Peyer's patch (tissue), 4 donors: Measurements from ENCODE around the gene TUBB1. TPM values are rescaled to one million over a fixed set of nuclear protein-coding genes. Genes with fewer than 3 reads are reported as not detected.

Experiments
- DNase-seq, 3 donors: peaks; one replicate each; pipeline ENCODE4 v3.0.0-alpha.2; 2017 to 2019
- H3K27ac ChIP-seq, 4 donors: fragments of 200-600 bp; sonication (generic); one replicate each; pipeline ENCODE4 v1.5.1; 2016 to 2019
- H3K27me3 ChIP-seq, 2 donors: fragments of 200-600 bp; sonication (generic); one replicate each; pipeline ENCODE4 v1.5.1; 2019
- H3K36me3 ChIP-seq, 3 donors: fragments of 200-600 bp; sonication (generic); one replicate each; pipeline ENCODE4 v1.5.1; 2016 to 2019
- H3K4me1 ChIP-seq, 4 donors: fragments of 200-600 bp; sonication (generic); one replicate each; pipeline ENCODE4 v1.5.1; 2016 to 2019
- H3K4me3 ChIP-seq, 4 donors: fragments of 200-600 bp; sonication (generic); 1 replicate in 3 of 4; 2 replicates in 1 of 4; pipeline ENCODE4 v1.5.1; 2016 to 2019; ENCODE audit warnings: mild to moderate bottlenecking in 1 of 4
- H3K9me3 ChIP-seq, 4 donors: fragments of 200-600 bp; sonication (generic); one replicate each; pipeline ENCODE4 v1.5.1; 2016 to 2019; ENCODE audit warnings: mild to moderate bottlenecking in 1 of 4
- POLR2A ChIP-seq, 2 donors: fragments of 450-650 bp; IDR thresholded peaks; one replicate each; pipeline ENCODE4 v1.5.1; 2017; ENCODE audit warnings: antibody characterized with exemption in 2 of 2, mild to moderate bottlenecking in 2 of 2, moderate library complexity in 2 of 2
- total RNA-seq, 4 donors: library from RNA; depleted of rRNA; stranded (reverse); fragments of >200 nt; gene quantifications; one replicate each; pipeline ENCODE4 v1.1.0, GENCODE V29; 2016
- TF ChIP-seq, protein P1 (sequence below), 6 experiments: fragments of 450-650 bp in 4 of 6; fragments of 200-600 bp in 2 of 6; sonication (generic) in 1 of 6; IDR thresholded peaks; one replicate each; pipeline ENCODE4 v1.5.1; 2017 to 2019; ENCODE audit warnings: antibody characterized with exemption in 6 of 6, mild to moderate bottlenecking in 3 of 6, moderate library complexity in 1 of 6

Gene TUBB1
- total RNA-seq, 4 donors from 2014 or later = not detected

DNA sequence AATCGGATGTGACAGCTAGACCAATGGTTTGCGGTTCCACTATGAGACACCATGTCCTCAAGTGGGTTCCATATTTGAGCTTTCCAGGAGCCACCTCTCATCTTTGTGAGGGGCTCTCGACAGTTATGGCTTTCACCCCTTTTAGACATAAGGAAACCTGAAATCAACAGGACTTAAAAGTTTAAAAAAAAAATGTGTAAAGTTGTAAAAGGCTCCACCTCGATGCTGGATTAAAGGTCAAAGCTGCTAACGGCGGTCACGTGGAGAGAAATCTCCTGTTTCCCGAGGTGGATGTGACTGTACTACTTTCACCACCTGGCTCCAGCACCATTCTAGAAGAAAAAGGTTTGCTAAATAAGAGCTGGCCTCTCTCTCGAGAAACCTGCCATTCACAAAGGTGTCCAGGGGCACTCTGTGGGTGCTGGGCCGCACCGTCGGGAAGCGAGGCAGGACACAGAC, 12.4 kb downstream of the TUBB1 start:
- peak overlapping the region; percentile 87 to 95 (median 92) for H3K27ac ChIP-seq
- peaks cover 0 to 41% (median 11%) of the 10 kb centered on the region in 4 donors for H3K4me1 ChIP-seq
- peaks cover 0 to 55% (median 0%) of the 10 kb centered on the region in 3 donors for H3K36me3 ChIP-seq
- TF ChIP-seq POLR2A (IDR thresholded peaks at IDR 0.05) = no peak
- TF ChIP-seq, protein P1, sequence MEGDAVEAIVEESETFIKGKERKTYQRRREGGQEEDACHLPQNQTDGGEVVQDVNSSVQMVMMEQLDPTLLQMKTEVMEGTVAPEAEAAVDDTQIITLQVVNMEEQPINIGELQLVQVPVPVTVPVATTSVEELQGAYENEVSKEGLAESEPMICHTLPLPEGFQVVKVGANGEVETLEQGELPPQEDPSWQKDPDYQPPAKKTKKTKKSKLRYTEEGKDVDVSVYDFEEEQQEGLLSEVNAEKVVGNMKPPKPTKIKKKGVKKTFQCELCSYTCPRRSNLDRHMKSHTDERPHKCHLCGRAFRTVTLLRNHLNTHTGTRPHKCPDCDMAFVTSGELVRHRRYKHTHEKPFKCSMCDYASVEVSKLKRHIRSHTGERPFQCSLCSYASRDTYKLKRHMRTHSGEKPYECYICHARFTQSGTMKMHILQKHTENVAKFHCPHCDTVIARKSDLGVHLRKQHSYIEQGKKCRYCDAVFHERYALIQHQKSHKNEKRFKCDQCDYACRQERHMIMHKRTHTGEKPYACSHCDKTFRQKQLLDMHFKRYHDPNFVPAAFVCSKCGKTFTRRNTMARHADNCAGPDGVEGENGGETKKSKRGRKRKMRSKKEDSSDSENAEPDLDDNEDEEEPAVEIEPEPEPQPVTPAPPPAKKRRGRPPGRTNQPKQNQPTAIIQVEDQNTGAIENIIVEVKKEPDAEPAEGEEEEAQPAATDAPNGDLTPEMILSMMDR (IDR thresholded peaks at IDR 0.05) = no peak
- no peaks in the 10 kb centered on the region for H3K9me3 ChIP-seq
- DNase-seq = peak in 1 of 3 donors; percentile 65
- peak overlapping the region; percentile 62 to 88 (median 76) for H3K4me3 ChIP-seq
- no peaks in the 10 kb centered on the region for H3K27me3 ChIP-seq

DNA sequence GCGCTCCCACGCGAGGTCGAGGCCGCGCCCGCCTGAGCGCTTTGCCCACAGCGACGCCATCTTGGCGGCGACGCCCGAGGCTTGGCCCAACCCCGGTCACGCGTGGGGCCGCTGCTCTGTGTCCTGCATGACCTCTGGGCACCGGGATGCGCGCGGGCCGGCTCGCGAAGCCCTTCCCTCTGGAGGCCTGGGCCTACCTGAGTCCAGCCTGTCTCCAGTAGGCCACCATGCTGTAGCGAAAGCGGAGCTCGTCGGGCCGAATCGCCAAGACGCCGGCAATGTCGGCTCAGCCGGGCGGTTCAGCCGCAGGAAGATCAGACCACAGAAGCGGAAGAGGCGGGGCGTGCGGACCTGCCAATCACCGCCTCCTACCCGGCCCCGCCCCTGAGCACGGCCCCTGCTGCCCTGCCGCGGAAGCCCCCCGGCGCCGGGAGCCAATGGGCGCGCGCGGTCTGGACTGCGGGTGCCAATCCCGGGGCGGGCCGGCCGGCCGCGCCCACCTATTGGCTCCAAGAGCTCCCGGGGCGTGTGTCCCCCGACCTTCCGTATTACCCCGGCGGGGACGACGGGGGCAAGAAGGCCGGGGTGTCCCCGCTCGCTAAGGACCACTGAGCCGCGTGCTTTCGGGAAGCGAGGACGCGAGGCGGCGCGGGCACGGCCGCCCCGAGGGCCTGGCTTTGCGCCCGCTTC, 12.9 kb downstream of the TUBB1 start, which contains the start of gene ATP5F1E:
TSS of gene ATP5F1E (minus strand) at position 313 of the 690 bp plus-strand sequence. CDS start at position 229, 84 bp downstream.
- peaks cover 0 to 41% (median 11%) of the 10 kb centered on the region in 4 donors for H3K4me1 ChIP-seq
- peak; percentile 98 to 99 (median 98) for DNase-seq
- H3K36me3 ChIP-seq = peaks cover 0 to 55% (median 0%) of the 10 kb centered on the region in 3 donors
- H3K27ac ChIP-seq = peak within 1 kb of the TSS; percentile 87 to 95 (median 92)
- peak; percentile 73 to 86 for TF ChIP-seq POLR2A (IDR thresholded peaks at IDR 0.05)
- TF ChIP-seq, protein P1 (IDR thresholded peaks at IDR 0.05) = no peak
- H3K9me3 ChIP-seq = no peaks in the 10 kb centered on the region
- no peaks in the 10 kb centered on the region for H3K27me3 ChIP-seq
- peak within 1 kb of the TSS; percentile 62 to 88 (median 76) for H3K4me3 ChIP-seq

DNA sequence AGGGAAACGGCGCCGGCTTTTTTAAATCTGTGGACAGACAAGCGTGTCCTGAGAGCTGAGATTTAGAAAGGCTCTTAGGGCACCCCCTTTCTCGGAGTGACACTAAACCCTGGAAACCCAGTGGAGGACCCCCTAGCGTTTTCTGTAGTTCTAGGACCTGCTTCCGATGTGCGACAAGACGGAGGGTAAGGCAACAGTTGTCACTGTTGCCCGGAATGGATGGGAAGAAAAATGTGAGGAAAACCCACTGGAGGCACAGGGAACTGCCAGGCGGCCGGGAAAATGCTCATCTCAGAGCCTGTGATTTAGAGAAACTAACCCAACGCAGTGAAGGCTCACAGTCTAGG, 13.5 kb downstream of the TUBB1 start:
- no peak for DNase-seq
- Histone ChIP-seq H3K27ac (peak overlapping the region; percentile 87 to 95 (median 92)), H3K4me1 (peaks cover 0 to 41% (median 11%) of the 10 kb centered on the region in 4 donors), H3K4me3 (peak overlapping the region; percentile 62 to 88 (median 76)), H3K27me3 (no peaks in the 10 kb centered on the region), H3K9me3 (no peaks in the 10 kb centered on the region), H3K36me3 (peaks cover 0 to 55% (median 0%) of the 10 kb centered on the region in 3 donors)
- no peak for TF ChIP-seq POLR2A (IDR thresholded peaks at IDR 0.05)
- TF ChIP-seq, protein P1 (IDR thresholded peaks at IDR 0.05) = peak in 2 of 6 experiments; percentile 34 to 38

DNA sequence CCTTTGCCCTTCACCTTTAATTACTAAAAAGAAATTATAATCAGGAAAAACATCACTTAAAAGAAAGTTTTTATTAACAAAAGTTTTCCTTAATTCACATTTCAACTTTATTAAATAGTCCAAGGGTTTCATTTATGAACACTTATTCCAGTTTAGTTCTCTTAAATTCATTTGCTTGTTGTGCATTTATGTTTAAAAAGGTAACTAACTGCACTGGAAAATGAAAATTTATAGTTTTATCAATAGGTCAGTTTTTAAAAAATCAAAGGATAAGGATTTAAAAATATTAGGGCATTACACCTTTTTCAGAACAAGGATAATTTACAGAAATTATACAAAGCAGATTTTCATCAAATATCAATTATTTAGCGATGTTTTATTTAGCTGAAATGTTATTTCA, 13.9 kb downstream of the TUBB1 start:
- DNase-seq = no peak
- Histone ChIP-seq H3K4me1 (peaks cover 0 to 42% (median 11%) of the 10 kb centered on the region in 4 donors), H3K36me3 (peaks cover 0 to 57% (median 0%) of the 10 kb centered on the region in 3 donors), H3K4me3 (peak overlapping the region in 3 of 4 donors; percentile 62 to 88 (median 77)), H3K9me3 (no peaks in the 10 kb centered on the region), H3K27me3 (no peaks in the 10 kb centered on the region), H3K27ac (peak overlapping the region in 3 of 4 donors; percentile 87 to 95 (median 91))
- TF ChIP-seq POLR2A (IDR thresholded peaks at IDR 0.05) = no peak
- TF ChIP-seq, protein P1 (IDR thresholded peaks at IDR 0.05) = no peak

DNA sequence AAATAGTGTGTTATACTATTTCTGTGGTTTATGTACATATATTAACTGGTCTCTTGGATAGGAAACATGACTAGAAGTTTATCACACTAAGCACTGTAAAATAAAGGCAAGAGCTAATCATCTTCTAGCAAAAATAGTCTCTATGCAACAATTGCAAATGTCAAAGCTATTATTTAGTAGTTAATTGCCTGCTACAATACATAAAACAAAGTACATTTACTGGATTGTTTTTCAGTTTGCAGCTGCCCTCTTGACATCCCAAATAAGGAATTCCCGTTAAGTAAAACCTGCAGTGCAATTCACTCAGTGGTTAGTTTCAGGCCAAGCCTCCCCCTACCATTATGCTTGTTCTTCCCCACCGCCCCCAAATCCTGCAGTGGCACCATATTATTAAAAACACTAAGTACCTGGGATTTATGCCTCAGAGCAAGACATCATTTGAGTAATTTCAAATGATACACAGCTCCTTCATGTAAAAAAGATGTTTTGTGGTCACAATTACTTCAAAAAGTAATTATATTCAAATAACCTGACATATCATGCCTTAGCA, 14.5 kb downstream of the TUBB1 start:
- no peaks in the 10 kb centered on the region for H3K27me3 ChIP-seq
- peaks cover 0 to 43% (median 11%) of the 10 kb centered on the region in 4 donors for H3K4me1 ChIP-seq
- DNase-seq = no peak
- no peaks in the 10 kb centered on the region for H3K9me3 ChIP-seq
- TF ChIP-seq, protein P1 (IDR thresholded peaks at IDR 0.05) = no peak
- no peak for TF ChIP-seq POLR2A (IDR thresholded peaks at IDR 0.05)
- H3K4me3 ChIP-seq = no peak overlapping the region
- peaks cover 0 to 55% (median 0%) of the 10 kb centered on the region in 3 donors for H3K36me3 ChIP-seq
- H3K27ac ChIP-seq = no peak overlapping the region
